Psoas muscle (tissue), 8 donors: ENCODE data around the gene PRRC2A. TPM values are rescaled to one million over a fixed set of nuclear protein-coding genes. Genes with fewer than 3 reads are reported as not detected.

ENCODE experiments used
- ATAC-seq, 4 donors: fragments of 200-7000 bp; cut with Tn5 transposase; one replicate each; pipeline ENCODE4 v1.9.1; 2020; ENCODE audit warnings: moderate library complexity in 3 of 4, mild to moderate bottlenecking in 2 of 4
- DNase-seq, 2 donors: peaks; one replicate each; pipeline ENCODE4 v3.0.0-alpha.2; 2020
- H3K27ac ChIP-seq: fragments of 200-600 bp; one replicate; pipeline ENCODE4 v1.8.0; 2022
- H3K27me3 ChIP-seq, 3 donors: fragments of 200-600 bp in 1 of 3; one replicate each; pipeline versions ENCODE4 v1.6.1 to v1.8.0; 2013 to 2022; ENCODE audit warnings: low read length in 2 of 3, mild to moderate bottlenecking in 2 of 3, moderate library complexity in 1 of 3; ENCODE audit not compliant: insufficient read depth in 3 of 3
- H3K36me3 ChIP-seq, 2 donors: fragments of 200-600 bp in 1 of 2; one replicate each; pipeline versions ENCODE4 v1.6.1 to v1.8.0; 2013 to 2022; ENCODE audit warnings: low read depth in 1 of 2, mild to moderate bottlenecking in 1 of 2, moderate library complexity in 1 of 2; ENCODE audit not compliant: insufficient read depth in 1 of 2
- H3K4me1 ChIP-seq: fragments of 200-600 bp; one replicate; pipeline ENCODE4 v1.8.0; 2022
- H3K4me3 ChIP-seq: fragments of 200-600 bp; one replicate; pipeline ENCODE4 v1.8.0; 2022; ENCODE audit warnings: mild to moderate bottlenecking
- H3K9me3 ChIP-seq: fragments of 200-600 bp; one replicate; pipeline ENCODE4 v1.8.0; 2022
- CTCF ChIP-seq: fragments of 200-600 bp; IDR thresholded peaks from one replicate; pipeline ENCODE4 v1.8.0; 2022; ENCODE audit warnings: antibody characterized with exemption
- WGBS, 3 donors: extraction: QIAGEN DNeasy Blood & Tissue Kit; methylation state at CpG; one replicate each; pipeline versions ENCODE4 v1.1.6 to v1.1.7; 2013; 5-methylcytosine and 5-hydroxymethylcytosine counted together
- intact Hi-C, 2 donors: fragments of 100-400 bp; cut with DNase I; formaldehyde crosslinking; loops; one replicate each; pipeline versions ENCODE4 v1.11.0 to v1.14.2; 2022
- polyA plus RNA-seq, 3 donors: library from polyadenylated mRNA; stranded (reverse); fragments of 200-250 nt; gene quantifications; one replicate each; pipeline ENCODE4 v1.2.3, GENCODE V29; 2013
- total RNA-seq, 4 donors: library from RNA; stranded (reverse); fragmentation: NEBNext Ultra II Directional in 2 of 4; extraction: Animal tissue kit (Norgen Biotek cat#: 25700) in 2 of 4; gene quantifications; one replicate each; pipeline versions ENCODE4 v1.2.1 to v1.2.4, GENCODE V29; 2021 to 2023
- donor health status: healthy with polysubstance abuse.
- donor health status: DM: no; HTN: no; CAD: no; lungs with moderate emphysema.
- donor health status: Bipolar disorder and iron deficiency.
- donor health status: healthy.
- donor health status: DM: yes; HTN: yes; CAD: no.
- donor health status: DM: no; HTN: no; CAD: no.
- donor health status: DM: no; HTN: no; CAD: no.
- donor health status: DM: yes; HTN: yes; CAD: no.

PRRC2A gene
- total and polyA plus RNA-seq, 7 donors, result 60.2 to 119 (median 81.4) TPM

- intact Hi-C loops, result no loop called here
- Histone ChIP-seq H3K27ac (no peak overlapping the region), H3K4me3 (no peak overlapping the region), H3K9me3 (no peaks in the 10 kb centered on the region), H3K36me3 (no peaks in the 10 kb centered on the region), H3K27me3 (no peaks in the 10 kb centered on the region), H3K4me1 (no peaks in the 10 kb centered on the region)
- DNase-seq, result no peak
- no peak for ATAC-seq
- WGBS, 3 donors, result 74 to 86% (median 80%) methylated on average over 14 of the region's 14 CpGs
- no peak for TF ChIP-seq CTCF
These were observed 46.1 kb upstream of the PRRC2A start for GRCh38 chr6:31574106-31575061.

- TF ChIP-seq CTCF, result no peak
- WGBS, 3 donors, result 49 to 54% (median 50%) methylated on average over 18 to 19 of the region's 19 CpGs
- intact Hi-C loops, result no loop called here
- H3K27ac ChIP-seq, result no peak within 1 kb of the TSS
- H3K4me1 ChIP-seq, result no peaks in the 10 kb centered on the region
- no peaks in the 10 kb centered on the region for H3K9me3 ChIP-seq
- peak within 1 kb of the TSS; percentile 54 for H3K4me3 ChIP-seq
- ATAC-seq (peak in 2 of 4 donors; percentile 33 to 48), DNase-seq (peak; percentile 56 to 71)
- H3K36me3 ChIP-seq, result no peaks in the 10 kb centered on the region
- H3K27me3 ChIP-seq, result no peaks in the 10 kb centered on the region
These were observed 45.1 kb upstream of the PRRC2A start, which contains the start of gene TNF for GRCh38 chr6:31575335-31575901. TNF (plus strand) TSS chr6:31575565; CDS start chr6:31575742, 177 bp downstream.

- no peak for ATAC-seq
- H3K27me3 ChIP-seq, result no peaks in the 10 kb centered on the region
- no peaks in the 10 kb centered on the region for H3K9me3 ChIP-seq
- H3K27ac ChIP-seq, result no peak overlapping the region
- H3K4me3 ChIP-seq, result peak overlapping the region; percentile 54
- DNase-seq, result peak in 1 of 2 donors; percentile 10
- no peak for TF ChIP-seq CTCF
- WGBS, 3 donors, result 61 to 72% (median 65%) methylated on average over 8 of the region's 8 CpGs
- no peaks in the 10 kb centered on the region for H3K36me3 ChIP-seq
- no peaks in the 10 kb centered on the region for H3K4me1 ChIP-seq
- intact Hi-C loops, result no loop called here
These were observed 44.4 kb upstream of the PRRC2A start for GRCh38 chr6:31575952-31576685.

GRCh38 chr6:31576897-31577578 is 43.5 kb upstream of the PRRC2A start:
- no peak for TF ChIP-seq CTCF
- peak in 1 of 2 donors; percentile 42 for DNase-seq
- ATAC-seq, result no peak
- no peaks in the 10 kb centered on the region for H3K9me3 ChIP-seq
- no peaks in the 10 kb centered on the region for H3K36me3 ChIP-seq
- no peaks in the 10 kb centered on the region for H3K4me1 ChIP-seq
- no peak overlapping the region for H3K27ac ChIP-seq
- WGBS, 3 donors, result 81 to 85% (median 85%) methylated on average over 16 to 19 of the region's 19 CpGs
- H3K27me3 ChIP-seq, result no peaks in the 10 kb centered on the region
- intact Hi-C loops, result no loop called here
- H3K4me3 ChIP-seq, result peak overlapping the region; percentile 15
